Measurements from ENCODE around the gene ASNS.

The ASNS gene

GRCh38 chr7:97842772-97843345, 29.3 kb downstream of the ASNS start:
- no peak for DNase-seq

- DNase-seq: no peak
Observed at GRCh38 chr7:97842006-97842405, 30.2 kb downstream of the ASNS start.

GRCh38 chr7:97835296-97836138, 36.7 kb downstream of the ASNS start:
- DNase-seq: peak in 35 of 51 donors; percentile 0 to 65 (median 23)

GRCh38 chr7:97819161-97819560, 53.0 kb downstream of the ASNS start:
- DNase-seq: no peak

- no peak for DNase-seq
Observed at GRCh38 chr7:97818066-97818663, 54.0 kb downstream of the ASNS start.

All from hypothalamus (tissue), 51 donors.